SKM-1 (cell line): ENCODE measurements around the gene SNX19.
A peak's percentile ranks its signal among the peaks of the same experiment; 100 is the strongest.

Source experiments
- DNase-seq: peaks from one replicate; lab custom pipeline; 2025; ENCODE audit not compliant: unreplicated experiment; lab: John Stamatoyannopoulos, UW

SNX19 gene

DNA sequence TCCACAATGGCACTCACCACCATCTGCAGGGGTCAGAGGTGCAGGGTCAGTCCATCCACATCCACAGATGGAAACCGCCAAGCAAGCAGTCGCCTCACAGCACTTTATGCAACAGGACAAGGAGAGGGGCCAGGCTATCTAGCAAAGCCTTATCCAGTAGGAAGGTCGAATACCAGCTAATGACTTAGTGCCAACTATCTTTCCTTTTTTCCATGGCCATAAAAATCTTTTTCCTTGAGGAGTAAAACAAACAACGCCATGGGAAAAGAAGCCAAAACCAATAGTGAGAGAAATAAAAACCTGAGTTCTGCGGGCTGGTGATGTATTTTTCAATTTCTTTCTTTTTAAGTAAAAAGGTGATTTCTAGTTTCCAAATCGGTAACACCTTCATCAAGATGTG lies 8.2 kb downstream of the SNX19 start:
- no peak for DNase-seq

DNA sequence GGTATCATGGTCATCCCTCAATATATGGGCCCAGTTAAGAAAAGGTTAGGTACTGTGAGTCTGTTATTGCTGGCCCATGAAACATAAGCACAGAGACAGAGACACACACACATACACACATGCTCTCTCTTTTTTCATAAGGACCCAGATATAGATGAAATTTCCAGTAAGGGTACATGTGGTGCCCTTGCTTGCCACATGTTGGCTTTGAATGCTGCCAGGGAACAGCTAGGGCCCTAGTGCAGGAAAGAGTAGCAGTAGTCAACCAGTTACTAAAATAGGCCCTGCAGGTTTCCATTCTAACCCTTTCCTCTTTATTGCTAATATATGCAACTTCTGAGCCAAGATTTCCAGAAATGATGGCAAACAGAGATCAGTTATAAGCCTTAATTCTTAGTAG lies 9.1 kb downstream of the SNX19 start:
- no peak for DNase-seq

DNA sequence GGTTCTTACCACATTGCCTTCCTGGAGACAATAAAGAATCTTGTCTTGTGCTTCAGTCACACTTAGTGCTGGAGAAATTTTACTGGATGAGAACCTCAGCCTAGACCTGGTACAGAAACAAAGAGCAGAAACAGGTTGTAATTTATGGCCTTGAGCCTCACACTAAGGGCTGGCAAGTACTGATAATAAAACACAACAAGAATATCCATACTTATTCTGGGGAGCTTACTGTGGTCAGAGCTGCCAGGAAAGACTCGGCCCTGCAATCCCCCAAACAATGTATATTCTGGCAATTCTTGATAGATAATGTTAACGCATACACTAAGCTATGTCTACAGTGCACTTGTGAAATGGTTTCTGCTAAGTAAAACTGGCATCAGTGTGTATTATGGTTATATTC lies 9.7 kb downstream of the SNX19 start:
- no peak for DNase-seq

DNA sequence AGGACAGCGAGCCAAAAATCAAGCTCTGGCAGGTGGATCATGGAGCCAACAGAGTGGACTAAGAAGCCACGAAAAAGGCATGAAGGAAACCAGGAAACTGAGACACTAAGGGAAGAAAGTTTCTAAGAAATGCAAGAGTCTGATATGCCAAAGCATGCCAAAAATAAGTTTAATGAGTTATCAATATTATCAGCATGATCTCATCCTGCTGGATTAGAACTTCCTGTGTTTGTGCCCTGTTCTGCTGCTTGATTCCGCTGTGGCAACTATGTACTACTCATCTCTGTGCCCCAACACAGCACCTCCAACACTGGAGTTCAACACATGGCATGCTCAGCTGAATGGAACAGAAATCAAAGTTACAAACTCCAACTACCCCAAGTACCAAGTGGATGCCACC lies 10.8 kb downstream of the SNX19 start:
- DNase-seq, result no peak

DNA sequence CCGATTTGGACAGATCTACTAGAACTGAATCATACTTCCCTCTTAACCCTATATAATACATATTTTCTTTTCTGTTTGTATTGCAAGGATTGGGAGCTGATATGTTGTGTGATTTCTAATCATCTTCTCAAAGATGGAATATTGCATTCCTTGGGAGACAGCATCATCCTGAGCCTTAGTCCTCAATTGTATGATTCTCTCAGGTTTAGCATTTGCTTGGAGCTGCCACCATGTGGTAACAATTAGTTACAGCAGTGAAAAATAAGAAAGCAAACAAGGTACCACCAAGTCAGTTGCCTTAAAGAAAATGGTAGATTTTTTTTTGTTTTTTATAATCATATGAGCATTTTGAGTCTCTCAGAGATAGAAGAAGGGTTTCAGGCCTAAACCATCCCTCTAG lies 11.9 kb downstream of the SNX19 start:
- no peak for DNase-seq

DNA sequence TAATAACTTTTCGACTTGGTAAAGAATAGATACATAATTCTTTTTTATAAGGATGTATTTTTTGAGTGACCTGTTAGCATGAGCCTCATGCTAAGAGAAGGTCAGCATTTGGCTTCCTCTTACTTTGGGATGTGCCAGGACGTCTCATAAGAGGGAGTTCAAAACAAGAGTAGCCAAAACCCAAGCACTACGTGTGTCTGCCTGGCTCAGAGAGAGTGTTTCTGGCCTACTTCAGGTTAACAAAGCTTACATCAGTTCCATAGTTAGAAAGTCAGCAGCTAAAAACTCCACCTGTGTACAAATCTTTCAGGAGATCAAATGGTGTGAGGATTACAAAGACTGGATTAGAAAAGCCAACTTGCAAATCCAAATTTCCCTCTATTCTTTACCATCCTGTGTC lies 13.9 kb downstream of the SNX19 start:
- DNase-seq, result no peak

DNA sequence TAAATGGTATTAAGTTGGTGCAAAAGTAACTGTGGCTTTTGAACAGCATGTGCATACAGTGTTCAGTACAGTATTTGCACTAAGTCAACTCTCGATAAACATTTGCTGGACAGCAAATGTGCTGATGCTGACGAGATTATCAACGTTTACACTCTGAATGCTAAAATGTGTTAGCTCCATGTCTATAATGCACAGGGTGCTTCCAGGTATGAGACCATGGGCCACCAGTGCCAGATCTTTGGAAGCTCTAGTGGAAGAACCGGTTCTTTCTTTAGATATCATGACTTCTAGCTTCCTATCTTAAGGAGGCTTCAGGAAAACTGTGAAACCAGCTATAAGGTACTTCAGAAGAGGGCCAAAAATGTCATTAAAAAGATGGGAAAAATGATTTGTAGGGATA lies 17.2 kb downstream of the SNX19 start:
- DNase-seq, result no peak

DNA sequence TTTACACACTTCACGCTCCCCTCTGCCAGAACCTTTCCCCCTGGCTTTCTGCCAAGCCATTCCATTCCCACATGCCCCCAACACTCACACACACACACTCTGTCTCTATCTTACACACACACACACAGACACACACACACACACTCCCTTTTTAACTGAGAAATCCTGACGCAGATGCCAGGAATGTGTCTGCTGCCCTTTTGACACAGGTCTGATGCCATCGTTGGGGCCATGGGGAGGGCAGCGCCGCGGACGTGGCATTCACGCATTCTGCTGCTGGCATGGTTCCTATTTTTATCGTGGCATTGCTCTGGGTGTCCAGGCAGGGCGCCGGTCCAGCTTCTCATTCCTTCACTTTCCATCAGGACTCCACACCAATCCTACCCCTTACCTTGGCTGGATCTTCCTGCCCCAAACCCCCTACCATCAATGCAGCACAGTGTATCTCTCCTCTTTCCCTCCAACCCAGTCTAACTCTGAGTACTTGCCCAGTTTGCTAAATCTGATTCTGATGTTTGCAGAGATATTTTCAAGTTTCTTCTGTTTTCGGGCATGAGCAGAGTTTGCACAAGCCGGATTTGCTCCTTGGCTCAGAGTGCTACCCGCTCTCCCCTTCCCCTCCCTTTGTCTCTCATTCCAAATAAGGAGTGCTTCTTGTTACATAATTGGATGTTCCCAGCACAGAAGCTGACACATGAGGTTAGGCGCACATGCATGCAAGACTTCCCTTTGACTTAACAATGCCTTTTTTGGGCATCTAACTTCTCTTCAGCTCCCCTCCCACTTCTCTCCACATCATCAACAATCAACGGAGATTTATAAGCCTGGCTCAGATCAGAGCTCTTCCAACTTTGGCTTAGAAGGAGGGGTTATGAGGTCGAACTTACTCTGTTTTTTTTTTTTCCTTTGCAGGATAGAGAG lies 18.8 kb downstream of the SNX19 start:
- DNase-seq, result no peak

DNA sequence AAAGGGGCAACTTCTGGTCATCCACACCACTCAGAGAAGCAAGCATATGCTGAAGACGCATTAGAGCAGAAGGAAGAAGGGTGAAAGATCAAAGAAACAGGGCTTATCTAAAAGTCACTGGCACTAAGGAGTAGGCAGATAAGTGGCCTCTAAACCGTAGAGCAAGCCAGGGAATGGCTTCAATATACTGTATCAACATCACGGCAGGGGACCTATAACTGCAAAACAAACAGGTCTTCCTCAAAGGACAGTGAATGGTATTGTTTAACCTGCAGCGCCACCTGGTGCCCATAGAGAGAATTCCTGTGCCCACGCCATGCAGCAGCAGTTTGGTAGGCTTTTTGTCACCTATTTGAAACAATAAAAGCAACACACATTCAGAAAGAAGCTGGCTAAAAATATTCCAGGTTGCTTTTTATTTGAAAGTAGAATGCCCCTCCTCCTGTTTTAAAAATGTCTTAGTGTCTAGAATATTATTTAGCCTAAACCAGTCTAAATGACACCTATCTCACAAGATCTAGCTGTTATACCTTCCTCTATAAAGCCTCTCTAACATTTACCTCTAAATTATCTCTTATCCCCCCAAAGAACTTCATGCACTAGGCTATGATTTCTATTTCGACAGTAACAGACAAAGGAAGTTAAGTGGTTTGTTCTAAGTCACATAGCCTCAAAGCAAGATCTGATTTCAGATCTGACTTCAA lies 21.8 kb downstream of the SNX19 start:
- peak; percentile 54 for DNase-seq

DNA sequence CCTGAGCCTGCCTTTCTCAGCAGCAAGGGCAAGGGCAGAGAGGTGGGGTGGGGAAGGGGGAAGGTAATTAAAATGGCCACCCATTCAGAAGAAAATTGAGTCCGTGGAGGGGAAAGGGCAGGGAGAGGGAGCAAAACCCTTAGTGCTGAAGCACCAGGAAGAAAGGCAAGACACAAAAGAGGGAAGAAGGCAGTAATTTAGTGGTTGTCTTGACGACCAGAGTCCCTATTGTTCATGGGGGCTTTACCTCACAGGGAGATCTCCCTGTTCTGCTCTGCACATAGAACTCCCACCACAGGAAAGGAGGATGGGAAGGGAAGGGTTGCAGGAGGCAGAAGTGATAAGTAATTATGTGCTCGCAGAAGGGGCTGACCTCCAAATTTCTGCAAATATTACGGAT lies 23.4 kb downstream of the SNX19 start:
- no peak for DNase-seq

DNA sequence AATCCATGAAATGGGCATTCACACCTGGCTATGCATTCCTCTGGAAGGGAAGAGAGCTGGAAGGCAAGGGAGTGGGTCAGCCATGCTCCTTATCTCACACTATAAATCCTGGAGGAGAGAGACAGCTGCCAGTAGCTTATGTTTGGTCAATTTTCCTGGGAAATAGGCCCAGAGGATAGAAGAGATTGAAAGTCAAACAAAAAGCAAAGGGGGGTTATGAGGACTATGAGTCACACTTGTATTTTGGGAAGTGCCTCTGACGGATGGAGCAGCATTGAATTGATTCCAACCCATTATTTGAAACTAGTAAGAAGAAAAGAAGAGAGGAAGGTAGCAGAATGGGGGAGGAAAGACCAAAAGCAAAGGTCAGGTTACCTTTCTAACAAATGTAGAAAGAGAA lies 25.0 kb downstream of the SNX19 start:
- DNase-seq, result no peak

DNA sequence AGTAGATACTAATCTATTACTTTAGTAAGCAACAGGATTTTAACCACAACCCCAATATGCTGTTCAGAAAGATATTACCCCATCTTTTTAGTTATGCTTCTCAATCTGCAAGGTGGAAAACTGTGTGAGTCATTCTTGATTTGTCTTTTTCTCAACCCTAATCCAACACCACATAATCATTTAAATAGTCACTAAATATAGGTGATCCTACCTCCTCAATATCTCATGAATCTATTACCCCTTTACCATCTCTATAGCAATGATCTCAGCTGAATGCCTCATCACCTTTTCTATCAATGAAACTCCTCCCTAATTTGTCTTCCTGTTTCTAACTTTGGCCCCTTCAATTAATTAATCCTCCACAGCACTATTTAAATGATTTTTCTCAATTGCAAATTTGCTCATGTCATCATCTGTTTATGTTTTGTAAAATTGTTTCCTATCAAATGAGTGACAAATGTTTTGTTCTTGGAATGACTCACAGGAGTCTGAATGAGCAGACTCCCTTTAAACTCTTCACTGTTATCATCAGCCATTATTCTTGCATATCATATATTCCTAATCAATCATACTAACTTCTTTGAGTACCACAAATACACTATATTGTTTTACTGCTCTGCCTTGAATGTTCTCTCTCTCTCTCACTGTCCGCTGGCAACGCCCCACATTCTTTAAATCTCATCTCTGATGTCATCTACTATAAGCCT lies 26.1 kb downstream of the SNX19 start:
- no peak for DNase-seq

DNA sequence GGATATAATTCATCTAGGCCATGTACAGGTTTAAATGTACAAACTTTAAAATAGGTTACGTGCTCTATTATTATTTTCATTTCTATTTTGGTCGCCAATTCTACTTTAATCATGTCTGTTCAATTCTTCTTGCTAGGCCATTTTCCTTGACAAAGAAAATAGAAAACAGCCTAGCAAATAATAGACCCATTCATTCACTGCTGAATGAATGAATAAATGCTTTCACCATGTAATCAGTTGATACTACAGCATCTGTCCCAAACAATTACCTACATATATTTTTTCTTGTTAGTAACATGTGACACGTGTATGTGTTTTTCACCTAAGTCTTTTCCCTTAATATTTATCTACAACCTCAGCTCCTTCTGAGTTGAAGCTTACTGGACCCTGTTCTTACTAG lies 27.5 kb downstream of the SNX19 start:
- DNase-seq, result no peak

DNA sequence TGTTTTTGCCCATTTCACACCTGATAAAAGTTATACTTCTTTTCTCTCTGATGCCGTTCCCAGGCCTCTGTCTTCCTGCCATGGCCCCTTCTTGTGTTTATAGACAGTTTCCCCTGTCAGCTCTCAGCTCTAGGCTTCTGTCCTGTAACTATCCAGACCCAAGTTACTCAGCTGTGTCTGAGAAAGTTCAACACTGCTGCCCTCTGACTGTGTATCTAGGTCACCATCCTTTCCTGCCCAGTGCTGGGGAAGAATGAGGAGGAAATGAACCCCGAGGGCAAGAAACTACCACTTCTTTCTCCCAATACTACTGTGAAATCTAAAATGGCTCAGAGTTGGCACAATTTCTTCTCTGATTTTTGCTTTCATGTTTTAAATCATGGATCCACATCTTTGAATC lies 29.6 kb downstream of the SNX19 start:
- DNase-seq, result no peak

DNA sequence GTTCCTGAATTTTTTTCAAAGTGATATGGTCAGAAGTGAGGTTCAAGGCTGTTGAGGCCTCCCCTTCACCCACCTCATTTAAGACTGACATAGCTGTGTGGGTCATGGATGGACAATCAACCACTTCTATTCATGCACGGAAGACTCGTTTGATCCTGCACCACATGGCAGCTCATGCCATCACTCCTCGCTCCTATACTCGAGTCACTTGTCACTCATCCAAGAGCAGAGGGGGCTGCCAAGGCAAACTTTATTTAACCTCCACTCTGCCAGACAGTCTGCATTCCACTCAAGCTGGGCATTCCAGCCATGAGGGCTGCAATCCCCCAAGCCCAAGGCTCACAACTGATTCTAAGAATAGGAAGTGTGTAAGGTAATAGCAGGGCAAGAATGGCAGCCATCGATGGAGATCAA lies 34.1 kb downstream of the SNX19 start:
- no peak for DNase-seq

DNA sequence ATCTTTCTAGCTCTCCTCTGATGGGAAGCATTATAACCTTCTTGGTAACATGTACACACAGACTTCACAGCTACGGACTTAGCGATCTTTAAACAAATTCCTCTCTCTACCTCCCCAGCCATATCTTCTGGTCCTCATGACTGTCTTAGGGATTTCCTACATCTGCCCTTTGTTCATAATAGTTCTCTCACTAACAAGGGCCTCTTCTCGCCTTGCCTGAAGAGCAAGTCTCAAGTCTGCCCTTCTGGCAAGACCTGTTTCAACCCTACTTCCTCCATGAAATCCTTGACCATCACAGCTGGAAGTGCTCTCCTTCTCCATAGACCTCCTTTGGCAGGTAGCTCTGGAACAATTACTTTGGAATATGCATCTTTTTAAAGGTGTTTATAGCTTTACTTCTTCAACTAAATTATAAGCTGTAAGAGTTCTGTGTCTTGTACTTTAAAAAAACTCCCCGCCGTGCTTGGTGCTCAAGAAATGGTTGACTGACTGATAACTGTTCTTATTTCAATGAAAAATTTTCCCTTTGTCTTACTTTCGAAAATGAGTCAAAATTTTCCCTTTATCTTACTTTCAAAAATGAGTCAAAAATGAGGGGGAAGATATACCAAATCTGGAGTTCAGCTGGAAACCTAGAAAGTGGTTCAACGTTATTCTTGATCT lies 34.7 kb downstream of the SNX19 start:
- DNase-seq, result no peak

DNA sequence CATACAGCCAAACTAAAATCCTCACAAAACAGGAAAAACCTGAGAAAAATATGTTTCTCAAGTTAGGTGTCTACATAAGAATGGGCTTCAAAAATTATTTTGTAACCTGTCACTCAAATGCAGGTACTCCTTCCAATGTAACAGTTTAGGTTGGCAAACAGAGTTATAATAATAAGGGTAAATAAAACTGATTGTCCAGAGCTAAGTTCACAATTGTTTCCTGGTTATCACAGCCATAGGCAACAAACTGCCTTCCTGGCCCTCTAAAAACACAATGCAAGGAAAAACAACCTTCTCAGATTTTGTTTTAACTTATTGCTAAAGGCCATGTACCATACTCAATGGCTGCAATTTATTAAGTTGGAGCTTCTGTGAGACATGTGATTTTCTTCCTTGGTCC lies 36.4 kb downstream of the SNX19 start:
- no peak for DNase-seq

DNA sequence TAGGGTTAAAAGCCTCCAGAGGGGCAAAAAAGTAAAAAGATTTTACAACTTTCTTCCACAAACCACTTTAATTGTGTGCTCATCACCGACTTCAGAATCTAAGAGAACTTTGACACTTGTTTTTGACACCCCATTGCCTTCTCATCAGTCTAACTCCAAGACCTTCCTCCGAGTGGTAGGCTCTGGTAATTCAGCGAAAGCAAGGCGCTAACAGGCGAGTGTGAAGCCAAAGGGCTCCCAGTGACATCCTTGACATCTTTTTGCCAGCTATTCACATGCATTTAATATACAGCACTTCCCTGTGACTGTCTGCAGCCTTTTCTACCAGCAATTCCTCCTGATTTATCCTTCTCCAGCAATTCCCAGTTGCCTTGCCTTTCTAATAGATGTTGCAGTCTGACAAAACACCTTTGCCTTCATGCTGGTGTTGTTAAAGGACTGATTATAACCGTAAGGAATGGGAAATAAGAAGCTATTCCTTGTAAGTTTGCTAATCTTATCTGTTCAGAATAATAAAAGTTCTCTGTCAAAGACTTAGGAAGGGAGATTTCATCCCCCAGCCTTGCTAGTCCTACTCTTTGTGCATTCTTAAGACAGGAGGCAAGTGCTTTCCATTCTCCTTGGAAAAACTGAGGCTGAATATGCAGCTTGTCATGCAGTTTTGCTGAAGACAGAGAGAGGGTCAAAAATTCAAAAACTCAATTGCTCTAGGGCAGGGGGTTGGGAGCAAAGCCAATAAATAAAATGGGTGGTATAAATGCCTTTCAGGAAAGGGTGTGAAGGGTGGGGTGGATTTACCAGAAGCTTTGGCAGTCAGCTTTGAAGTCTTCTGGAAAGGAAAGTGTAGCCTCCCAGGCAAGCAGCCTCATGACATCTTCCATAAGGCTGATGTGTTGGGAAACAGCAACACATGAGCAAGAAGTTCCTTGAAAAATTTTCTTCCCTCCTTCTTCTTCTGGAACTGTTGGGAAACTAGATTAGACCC lies 39.1 kb downstream of the SNX19 start:
- no peak for DNase-seq

DNA sequence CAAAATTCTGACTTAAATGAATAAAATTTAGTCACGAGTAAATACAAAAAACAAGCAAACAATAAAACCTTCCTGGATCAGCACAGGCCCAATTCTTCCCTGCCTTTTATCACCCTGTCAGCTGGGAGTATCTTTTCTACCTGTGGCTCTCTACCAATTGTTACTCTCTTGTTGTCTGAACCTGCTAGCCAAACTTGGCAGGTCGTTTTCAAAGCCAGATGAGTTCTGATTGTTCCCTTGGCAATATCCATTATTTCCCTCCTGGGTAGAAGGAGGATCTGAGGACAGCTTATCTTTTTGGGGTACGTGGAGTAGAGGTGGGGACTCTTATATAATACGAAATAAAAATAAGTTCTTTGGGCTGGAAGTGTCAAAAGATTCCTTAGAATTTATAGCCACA lies 40.2 kb downstream of the SNX19 start:
- DNase-seq, result no peak

DNA sequence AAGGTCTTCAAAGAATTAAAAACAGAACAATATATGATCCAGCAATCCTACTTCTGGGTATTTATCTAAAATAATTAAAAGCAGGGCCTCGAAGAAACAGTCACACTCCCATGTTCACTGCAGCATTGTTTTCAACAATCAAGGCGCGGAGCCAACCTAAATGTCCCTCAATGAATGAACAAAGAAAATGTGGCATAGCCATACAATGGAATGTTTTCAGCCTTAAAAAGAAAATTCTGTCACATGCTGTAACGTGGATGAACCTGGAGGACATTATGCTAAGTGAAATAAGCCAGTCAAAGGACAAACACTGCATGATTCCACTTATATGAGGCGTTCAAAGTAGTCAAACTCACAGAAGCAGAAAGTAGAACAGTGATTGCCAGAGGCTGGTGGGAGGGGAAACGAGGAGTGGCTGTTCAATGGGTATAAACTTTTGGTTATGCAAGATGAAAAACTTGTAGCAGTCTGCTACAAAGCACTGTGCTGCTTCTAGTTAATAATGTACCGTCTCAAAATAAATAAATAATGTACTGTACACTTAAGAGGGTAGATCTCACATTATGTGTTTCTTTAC lies 41.2 kb downstream of the SNX19 start:
- no peak for DNase-seq
